Left renal pelvis (tissue), 4 donors: ENCODE measurements around the gene MBP. TPM values are rescaled to one million over a fixed set of nuclear protein-coding genes. Genes with fewer than 3 reads are reported as not detected.

ENCODE experiments used
- DNase-seq, 4 donors: peaks; one replicate each; pipeline ENCODE4 v3.0.0-alpha.2; 2013; ENCODE audit warnings: low read depth in 4 of 4, low spot score in 3 of 4
- polyA plus RNA-seq, 4 donors: library from polyadenylated mRNA; unstranded; fragments of 120-200 nt; gene quantifications; one replicate each; pipeline ENCODE4 v1.2.1, GENCODE V29; 2013; ENCODE audit not compliant: insufficient read length in 4 of 4

The MBP gene
- polyA plus RNA-seq, 4 donors, result 13.3 to 23.1 (median 20.1) TPM

- DNase-seq, result no peak
These were observed 43.4 kb downstream of the MBP start for GRCh38 chr18:77088963-77089722.

- no peak for DNase-seq
These were observed 45.0 kb downstream of the MBP start for GRCh38 chr18:77087393-77088141.

GRCh38 chr18:77086656-77087392 is 45.8 kb downstream of the MBP start:
- DNase-seq, result no peak

- DNase-seq, result no peak
These were observed 46.5 kb downstream of the MBP start for GRCh38 chr18:77086034-77086433.

- DNase-seq, result no peak
These were observed 47.9 kb downstream of the MBP start for GRCh38 chr18:77084688-77085035.

GRCh38 chr18:77082316-77082955 is 50.1 kb downstream of the MBP start:
- no peak for DNase-seq

GRCh38 chr18:77081390-77081778 is 51.2 kb downstream of the MBP start:
- no peak for DNase-seq

GRCh38 chr18:77079954-77080682 is 52.5 kb downstream of the MBP start:
- DNase-seq, result no peak

GRCh38 chr18:77079088-77079487 is 53.5 kb downstream of the MBP start:
- DNase-seq, result no peak

- no peak for DNase-seq
These were observed 53.9 kb downstream of the MBP start for GRCh38 chr18:77078690-77079070.

- DNase-seq, result no peak
These were observed 54.5 kb downstream of the MBP start for GRCh38 chr18:77077941-77078689.

GRCh38 chr18:77077401-77077800 is 55.2 kb downstream of the MBP start:
- DNase-seq, result no peak

- no peak for DNase-seq
These were observed 56.5 kb downstream of the MBP start for GRCh38 chr18:77076111-77076510.

GRCh38 chr18:77074431-77074830 is 58.2 kb downstream of the MBP start:
- DNase-seq, result no peak

- no peak for DNase-seq
These were observed 59.1 kb downstream of the MBP start for GRCh38 chr18:77073336-77074093.

- DNase-seq, result no peak
These were observed 60.0 kb downstream of the MBP start for GRCh38 chr18:77072566-77072965.

GRCh38 chr18:77071711-77072292 is 60.8 kb downstream of the MBP start:
- no peak for DNase-seq

- DNase-seq, result no peak
These were observed 61.5 kb downstream of the MBP start for GRCh38 chr18:77071061-77071460.

- DNase-seq, result no peak
These were observed 62.0 kb downstream of the MBP start for GRCh38 chr18:77070627-77071026.
